Stimulated activated CD4-positive, alpha-beta T cell treated with anti-CD3 and anti-CD28 coated beads, Interleukin-12 subunit alpha, Interleukin-12 subunit beta, amount 100 ng/mL, for 48 hours (primary cell): Measurements from ENCODE around the gene SMAD4.
"Not testable (repeated sequence)": the region's sequence is repeated elsewhere in the genome, so short reads cannot be mapped to it uniquely, and the experiment has no call there.

ENCODE experiments used
- DNase-seq, 3 donors: peaks; one replicate each; pipeline ENCODE4 v3.0.0-alpha.2; 2020; ENCODE audit warnings: low read depth in 2 of 3, low spot score in 1 of 3

SMAD4 gene

GRCh38 chr18:51110073-51110797 lies 80.2 kb downstream of the SMAD4 start:
- peak; percentile 59 to 86 (median 61) for DNase-seq

- not testable (repeated sequence) for DNase-seq
Observed at GRCh38 chr18:51111633-51112355, 81.8 kb downstream of the SMAD4 start.

- not testable (repeated sequence) for DNase-seq
Observed at GRCh38 chr18:51116996-51117395, 87.0 kb downstream of the SMAD4 start.

- DNase-seq: not testable (repeated sequence)
Observed at GRCh38 chr18:51119561-51119960, 89.5 kb downstream of the SMAD4 start.

DNA sequence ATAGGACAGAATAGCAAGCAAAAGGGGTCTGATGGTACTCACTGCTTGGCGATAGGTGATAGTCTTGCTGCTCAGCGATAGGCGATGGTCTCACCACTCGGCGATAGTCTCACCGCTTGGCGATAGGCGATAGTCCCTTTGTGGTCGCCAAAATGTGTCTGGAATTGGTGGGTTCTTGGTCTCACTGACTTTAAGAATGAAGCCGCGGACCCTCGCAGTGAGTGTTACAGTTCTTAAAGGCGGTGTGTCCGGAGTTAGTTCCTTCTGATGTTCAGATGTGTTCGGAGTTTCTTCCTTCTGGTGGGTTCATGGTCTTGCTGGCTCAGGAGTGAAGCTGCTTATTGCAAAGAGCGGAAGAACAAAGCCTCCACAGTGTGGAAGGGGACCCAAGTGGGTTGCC lies 90.0 kb downstream of the SMAD4 start:
- DNase-seq: not testable (repeated sequence)

DNA sequence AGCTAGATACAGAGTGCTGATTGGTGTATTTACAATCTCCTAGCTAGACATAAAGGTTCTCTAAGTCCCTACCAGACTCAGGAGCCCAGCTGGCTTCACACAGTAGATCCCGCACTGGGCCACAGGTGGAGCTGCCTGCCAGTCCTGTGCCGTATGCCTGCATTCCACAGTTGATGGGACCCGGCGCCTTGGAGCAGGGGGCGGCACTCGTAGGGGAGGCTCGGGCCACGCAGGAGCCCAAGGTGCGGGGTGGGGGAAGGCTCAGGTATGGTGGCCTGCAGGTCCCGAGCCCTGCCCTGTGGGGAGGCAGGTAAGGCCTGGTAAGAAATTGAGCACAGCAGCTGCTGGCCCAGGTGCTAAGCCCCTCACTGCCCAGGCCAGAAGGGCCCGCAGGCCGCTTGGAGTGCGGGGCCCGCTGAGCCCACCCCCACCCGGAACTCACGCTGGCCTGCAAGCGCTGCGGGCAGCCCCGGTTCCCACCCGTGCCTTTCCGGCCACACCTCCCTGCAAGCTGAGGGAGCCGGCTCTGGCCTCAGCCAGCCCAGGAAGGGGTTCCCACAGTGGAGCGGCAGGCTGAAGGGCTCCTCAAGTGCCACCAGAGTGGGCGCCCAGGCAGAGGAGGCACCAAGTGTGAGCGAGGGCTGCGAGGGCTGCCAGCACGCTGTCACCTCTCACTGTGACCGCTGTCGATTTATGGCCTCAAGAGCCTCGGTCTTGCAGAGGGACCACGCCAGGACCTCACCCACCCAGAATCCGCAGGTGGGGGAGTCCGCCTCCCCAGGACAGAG lies 91.0 kb downstream of the SMAD4 start:
- DNase-seq: no peak

DNA sequence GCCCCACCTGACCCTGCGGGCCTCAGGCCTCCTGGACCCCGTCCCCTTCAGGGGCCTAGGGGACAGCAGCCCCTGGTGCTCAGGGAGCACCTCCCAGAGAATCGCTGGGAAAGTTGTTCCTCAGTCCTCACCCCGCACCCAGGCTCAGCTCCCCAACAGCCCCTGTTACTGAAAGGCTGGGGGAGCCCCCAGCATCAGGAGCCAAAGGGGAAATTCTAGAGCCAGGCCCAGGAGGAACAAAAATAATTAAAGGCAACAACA lies 91.5 kb downstream of the SMAD4 start:
- DNase-seq: no peak

DNA sequence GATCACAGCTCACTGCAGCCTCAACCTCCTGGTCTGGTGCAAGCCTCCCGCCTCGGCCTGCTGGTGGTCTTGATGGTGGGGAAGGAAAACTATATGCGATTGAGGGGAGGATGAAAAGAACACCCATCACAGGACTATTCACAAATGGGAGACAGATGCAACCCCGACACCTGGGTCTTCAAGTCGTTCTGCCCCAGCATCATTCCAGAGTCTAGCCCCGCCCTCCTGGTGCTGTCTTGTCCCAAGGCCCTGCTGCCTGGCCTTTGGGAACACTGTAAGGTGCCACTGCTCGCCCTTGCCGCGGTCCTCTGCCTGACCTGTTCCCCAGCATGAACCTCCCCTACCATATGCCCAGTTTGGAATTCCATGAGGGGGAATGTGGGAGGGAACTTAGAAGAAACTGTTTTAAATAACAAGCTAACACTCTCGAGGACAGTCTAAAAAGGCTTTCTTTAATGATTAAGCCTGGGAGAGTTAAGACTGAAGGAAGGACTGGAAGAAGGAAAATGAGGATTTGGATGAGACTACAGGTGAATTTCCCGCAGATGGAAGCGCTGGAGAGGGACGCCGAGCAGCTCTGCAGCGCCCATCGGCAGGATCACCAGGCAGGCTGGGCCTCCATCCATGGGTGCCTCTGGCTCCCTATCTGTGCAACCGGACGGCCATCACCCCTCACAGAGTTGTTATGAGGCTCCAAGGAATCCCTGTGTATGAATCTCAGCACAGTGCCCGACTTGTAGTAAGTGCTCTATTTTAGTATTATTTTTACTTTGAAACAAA lies 92.4 kb downstream of the SMAD4 start:
- no peak for DNase-seq

GRCh38 chr18:51123046-51123395 lies 93.0 kb downstream of the SMAD4 start:
- DNase-seq: no peak

- no peak for DNase-seq
Observed at GRCh38 chr18:51123481-51123880, 93.5 kb downstream of the SMAD4 start.

GRCh38 chr18:51123936-51124486 lies 94.0 kb downstream of the SMAD4 start:
- no peak for DNase-seq

- no peak for DNase-seq
Observed at GRCh38 chr18:51125976-51126375, 96.0 kb downstream of the SMAD4 start.

GRCh38 chr18:51127664-51128063 lies 97.7 kb downstream of the SMAD4 start:
- no peak for DNase-seq

- DNase-seq: no peak
Observed at GRCh38 chr18:51128533-51128932, 98.5 kb downstream of the SMAD4 start.

DNA sequence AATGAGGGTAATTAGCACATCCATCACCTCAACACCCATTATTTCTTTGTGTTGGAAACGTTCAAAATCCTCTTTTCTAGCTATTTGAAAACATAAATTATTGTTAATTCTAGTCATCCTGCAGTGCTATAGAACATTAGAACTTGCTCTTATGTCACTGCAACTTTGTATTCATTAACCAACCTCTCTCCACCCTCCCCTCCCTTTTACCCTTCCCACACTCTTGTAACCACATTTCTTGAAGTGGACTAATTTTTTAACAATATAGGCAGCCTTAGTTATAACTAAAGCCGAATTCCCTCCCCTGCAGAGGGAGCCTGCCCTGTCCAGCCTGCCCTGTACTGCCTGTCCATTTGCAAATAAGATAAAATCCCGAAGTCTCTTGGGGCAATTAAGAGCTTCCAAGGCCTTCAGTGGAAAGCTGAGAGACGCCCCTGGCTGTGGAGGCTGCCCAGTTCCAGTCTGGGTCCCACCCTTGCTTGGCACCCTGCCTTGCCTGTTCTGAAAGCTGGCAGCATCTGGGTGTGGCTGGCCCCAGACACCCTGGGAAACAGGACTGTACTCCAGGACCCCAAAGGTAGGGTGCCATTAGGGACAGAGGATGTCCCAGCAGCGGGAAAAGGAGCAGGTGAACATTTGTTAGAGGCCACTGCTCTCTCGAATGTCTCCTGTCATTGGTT lies 102.4 kb downstream of the SMAD4 start:
- DNase-seq: no peak

GRCh38 chr18:51133580-51134160 lies 103.7 kb downstream of the SMAD4 start:
- DNase-seq: no peak
